ENCODE data around the gene AKTIP.
"Not testable (repeated sequence)": the region's sequence is repeated elsewhere in the genome, so short reads cannot be mapped to it uniquely, and the experiment has no call there.

Gene AKTIP

DNA sequence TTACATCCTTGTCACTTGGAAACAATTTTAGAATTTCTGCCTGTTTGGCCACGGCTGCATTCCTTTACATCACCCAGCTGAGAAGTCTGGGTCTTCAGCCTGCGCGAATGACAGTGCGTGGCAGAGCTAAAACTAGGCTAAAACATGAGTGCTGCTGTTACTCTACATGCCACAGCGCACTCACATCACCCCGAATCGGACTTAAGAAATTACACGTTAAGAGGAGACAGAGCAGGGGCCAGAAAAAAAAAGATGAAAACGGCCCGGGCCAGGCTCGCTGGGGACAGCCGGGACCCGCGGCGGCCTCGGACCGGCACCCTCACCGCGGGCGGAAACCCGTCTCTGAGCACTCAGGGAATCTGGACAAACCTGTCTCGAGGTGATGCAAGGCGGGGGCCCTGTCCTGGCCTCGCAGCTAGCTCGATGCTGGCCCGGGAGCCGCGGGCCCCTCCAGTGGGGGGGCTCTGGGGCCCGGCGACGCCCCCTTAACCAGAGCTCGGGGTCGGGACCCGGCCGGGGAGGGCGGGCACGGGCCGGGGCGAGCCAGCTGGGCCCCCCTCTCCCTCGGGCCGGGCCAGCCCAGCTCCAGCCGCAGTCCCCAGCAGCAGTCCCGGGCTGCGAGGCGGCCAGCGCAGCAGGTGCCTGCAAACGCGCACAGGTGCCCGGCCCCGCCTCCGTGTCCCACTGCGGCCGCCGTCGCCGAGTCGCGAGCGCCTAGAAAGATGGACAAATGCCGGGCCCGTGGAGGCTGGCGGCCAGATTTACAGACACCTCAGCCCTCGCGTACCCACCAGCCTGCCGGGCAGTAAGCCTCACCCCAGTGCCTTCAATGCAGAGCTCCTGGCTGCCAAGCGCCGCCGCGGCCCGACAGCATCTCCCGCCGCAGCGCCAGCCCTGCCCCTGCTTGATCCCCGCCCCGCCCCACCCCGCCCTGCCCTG is at the start of gene AKTIP:
AKTIP (minus strand) TSS at position 879 of the 939 bp plus-strand sequence. CDS start 2,950 bp downstream, outside the sequence.
- TF ChIP-seq, protein P1, sequence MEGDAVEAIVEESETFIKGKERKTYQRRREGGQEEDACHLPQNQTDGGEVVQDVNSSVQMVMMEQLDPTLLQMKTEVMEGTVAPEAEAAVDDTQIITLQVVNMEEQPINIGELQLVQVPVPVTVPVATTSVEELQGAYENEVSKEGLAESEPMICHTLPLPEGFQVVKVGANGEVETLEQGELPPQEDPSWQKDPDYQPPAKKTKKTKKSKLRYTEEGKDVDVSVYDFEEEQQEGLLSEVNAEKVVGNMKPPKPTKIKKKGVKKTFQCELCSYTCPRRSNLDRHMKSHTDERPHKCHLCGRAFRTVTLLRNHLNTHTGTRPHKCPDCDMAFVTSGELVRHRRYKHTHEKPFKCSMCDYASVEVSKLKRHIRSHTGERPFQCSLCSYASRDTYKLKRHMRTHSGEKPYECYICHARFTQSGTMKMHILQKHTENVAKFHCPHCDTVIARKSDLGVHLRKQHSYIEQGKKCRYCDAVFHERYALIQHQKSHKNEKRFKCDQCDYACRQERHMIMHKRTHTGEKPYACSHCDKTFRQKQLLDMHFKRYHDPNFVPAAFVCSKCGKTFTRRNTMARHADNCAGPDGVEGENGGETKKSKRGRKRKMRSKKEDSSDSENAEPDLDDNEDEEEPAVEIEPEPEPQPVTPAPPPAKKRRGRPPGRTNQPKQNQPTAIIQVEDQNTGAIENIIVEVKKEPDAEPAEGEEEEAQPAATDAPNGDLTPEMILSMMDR (IDR thresholded peaks at IDR 0.05; ENCODE audit: low read depth, low read length) = no peak
- peak within 1 kb of the TSS; percentile 74 for H3K4me3 ChIP-seq (ENCODE audit: low read depth, low read length)
- in situ Hi-C loops (cut with HindIII; ENCODE audit: low sequenced_read_pairs) = loop anchor here (5.0 kb wide), 1 partner anchor 45 kb away; no protein-coding TSS in a partner anchor
- DNase-seq (ENCODE audit: low read depth, low spot score) = peak; percentile 37

DNA sequence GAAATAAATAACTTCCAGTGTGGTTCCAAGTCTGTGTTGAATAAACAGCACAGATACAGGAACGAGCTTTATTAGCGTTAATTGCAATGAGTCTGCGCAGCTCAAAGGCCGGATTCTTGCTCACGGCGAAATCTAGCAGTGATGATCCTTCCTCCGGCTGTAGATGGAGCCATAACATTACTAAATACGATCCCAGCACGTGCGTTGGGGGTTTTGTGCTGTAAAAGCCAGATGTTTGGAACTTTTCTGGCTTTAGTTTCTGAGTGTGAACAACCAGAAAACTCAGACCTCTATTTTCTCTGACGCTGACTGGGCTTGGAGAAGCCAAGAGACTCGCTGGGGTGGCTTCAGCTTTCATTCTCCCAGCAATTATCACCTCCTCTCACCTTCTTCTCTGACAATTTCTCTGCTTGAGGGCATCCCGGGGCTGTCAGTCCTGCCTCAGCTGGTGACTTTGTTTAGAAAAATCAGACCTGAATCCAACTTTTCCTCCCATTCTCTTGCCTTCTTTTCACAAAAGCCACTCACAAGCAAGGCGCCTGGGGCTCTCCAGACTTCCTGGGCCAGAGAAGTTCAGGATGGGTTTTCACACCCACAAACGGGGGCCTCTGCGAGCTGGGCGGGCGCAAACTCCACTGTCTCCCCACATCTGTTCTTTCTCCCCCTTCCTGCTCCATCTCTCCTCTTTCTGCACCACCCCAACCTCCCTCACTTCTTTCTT is 47.1 kb upstream of the AKTIP start:
- no peak overlapping the region for H3K4me3 ChIP-seq (ENCODE audit: low read depth, low read length)
- peak; percentile 85 for DNase-seq (ENCODE audit: low read depth, low spot score)
- in situ Hi-C loops (cut with HindIII; ENCODE audit: low sequenced_read_pairs) = no loop called here
- TF ChIP-seq, protein P1 (IDR thresholded peaks at IDR 0.05; ENCODE audit: low read depth, low read length) = peak; percentile 71

DNA sequence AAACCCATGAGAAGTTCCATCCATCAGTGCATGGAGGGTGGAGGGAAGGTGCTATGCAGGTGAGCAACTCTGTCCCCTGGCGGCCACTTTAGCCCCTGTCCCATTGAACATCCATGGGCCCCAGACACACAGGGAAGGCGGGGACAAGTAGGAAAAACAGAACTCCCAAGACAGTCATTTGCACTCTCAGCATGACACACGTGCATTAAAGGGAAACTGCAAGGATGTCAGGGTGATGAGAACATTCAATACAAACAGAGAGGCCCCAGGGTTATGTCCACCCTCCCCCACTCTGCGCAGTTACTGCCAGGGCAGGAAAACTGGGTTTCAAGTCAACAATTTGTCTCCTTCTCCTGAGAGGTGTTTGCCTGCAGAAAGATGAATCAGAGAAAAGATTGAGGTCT is 44.0 kb upstream of the AKTIP start:
- peak; percentile 54 for DNase-seq (ENCODE audit: low read depth, low spot score)
- TF ChIP-seq, protein P1 (IDR thresholded peaks at IDR 0.05; ENCODE audit: low read depth, low read length) = peak; percentile 25
- in situ Hi-C loops (cut with HindIII; ENCODE audit: low sequenced_read_pairs) = no loop called here
- H3K4me3 ChIP-seq (ENCODE audit: low read depth, low read length) = no peak overlapping the region

DNA sequence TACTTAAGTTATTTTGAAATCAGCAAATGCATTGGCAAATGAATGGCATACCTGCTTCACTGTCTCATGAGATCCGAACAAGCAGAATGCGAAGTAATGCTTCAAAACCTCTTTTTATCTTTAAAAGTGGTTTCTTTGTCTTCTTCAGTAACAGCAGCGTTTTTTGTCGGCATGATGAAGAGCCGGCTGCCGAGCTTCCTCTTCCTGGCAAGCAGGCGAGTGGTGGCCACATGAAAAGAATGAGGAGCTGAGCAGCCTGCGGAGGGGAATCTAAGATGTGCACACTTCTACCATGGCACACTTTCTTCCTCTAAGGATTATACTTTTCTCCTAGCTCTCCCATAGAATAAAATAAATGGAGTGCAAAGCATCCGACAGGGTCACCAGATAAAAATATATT is 42.4 kb upstream of the AKTIP start:
- no peak for DNase-seq (ENCODE audit: low read depth, low spot score)
- H3K4me3 ChIP-seq (ENCODE audit: low read depth, low read length) = no peak overlapping the region
- TF ChIP-seq, protein P1 (IDR thresholded peaks at IDR 0.05; ENCODE audit: low read depth, low read length) = no peak
- in situ Hi-C loops (cut with HindIII; ENCODE audit: low sequenced_read_pairs) = no loop called here

DNA sequence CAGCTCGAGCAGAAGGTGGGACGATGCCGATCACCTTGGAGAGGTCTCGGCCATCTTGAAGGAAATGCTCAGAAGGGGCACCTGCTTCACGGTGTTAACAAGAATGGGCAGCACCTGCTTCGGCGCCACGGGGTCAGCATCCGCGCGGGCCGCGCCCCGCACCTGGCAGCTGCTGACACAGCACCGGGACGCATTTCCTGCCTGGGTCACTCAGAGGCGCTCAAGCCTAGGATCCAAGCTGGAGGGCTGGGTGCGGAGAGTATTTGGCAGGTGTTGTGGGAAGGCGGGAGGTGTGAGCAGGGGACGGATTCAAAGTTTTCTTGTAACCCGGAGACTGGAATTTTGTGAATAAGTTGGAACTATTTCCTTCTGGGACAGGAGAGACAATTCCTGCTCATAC is 39.3 kb upstream of the AKTIP start:
- H3K4me3 ChIP-seq (ENCODE audit: low read depth, low read length) = no peak overlapping the region
- no peak for DNase-seq (ENCODE audit: low read depth, low spot score)
- TF ChIP-seq, protein P1 (IDR thresholded peaks at IDR 0.05; ENCODE audit: low read depth, low read length) = no peak
- in situ Hi-C loops (cut with HindIII; ENCODE audit: low sequenced_read_pairs) = no loop called here

DNA sequence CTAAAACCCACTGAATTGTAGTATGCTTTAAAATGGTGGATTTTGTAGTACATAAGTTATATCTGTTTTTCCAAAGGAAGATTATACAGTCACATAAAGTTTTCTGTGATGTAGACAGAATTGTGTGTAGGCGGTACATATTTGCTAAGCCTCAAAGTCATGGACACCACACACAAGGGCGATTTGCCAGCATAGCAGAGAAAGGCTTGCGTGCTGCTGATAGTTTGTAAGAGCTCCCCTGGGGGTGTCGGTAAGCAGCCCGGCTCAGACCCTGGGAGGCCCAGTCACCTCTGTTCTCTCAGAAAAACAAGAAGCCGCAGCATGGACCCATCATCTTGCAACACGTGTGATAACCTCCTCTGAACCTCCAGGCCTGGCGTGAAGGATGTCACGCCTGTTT is 38.3 kb upstream of the AKTIP start:
- in situ Hi-C loops (cut with HindIII; ENCODE audit: low sequenced_read_pairs) = no loop called here
- TF ChIP-seq, protein P1 (IDR thresholded peaks at IDR 0.05; ENCODE audit: low read depth, low read length) = no peak
- H3K4me3 ChIP-seq (ENCODE audit: low read depth, low read length) = no peak overlapping the region
- DNase-seq (ENCODE audit: low read depth, low spot score) = peak; percentile 42

DNA sequence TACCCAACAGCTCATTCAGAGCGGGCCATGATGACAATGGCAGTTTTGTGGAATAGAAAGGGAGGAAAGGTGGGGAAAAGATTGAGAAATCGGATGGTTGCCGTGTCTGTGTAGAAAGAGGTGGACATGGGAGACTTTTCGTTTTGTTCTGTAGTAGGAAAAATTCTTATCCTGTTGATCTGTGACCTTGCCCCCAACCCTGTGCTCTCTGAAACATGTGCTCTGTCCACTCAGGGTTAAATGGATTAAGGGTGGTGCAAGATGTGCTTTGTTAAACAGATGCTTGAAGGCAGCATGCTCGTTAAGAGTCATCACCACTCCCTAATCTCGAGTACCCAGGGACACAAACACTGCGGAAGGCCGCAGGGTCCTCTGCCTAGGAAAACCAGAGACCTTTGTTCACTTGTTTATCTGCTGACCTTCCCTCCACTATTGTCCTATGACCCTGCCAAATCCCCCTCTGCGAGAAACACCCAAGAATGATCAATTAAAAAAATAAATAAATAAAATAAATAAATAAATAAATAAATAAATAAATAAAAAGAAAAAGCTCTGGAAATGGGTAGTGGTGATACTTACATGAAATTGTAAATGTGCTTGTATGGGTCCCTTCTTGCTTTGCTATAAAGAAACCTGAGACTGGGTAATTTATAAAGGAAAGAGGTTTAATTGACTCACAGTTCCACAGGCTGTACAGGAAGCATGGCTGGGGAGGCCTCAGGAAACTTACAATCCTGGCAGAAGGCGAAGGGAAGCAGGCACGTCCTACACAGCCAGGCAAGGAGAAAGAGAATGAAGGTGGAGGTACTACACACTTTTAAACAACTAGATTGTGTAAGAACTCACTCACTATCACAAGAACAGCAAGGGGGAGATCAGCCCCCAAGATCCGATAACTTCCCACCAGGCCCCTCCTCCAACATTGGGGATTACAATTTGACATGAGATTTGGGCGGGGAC is 37.0 kb upstream of the AKTIP start:
- DNase-seq (ENCODE audit: low read depth, low spot score); H3K4me3 ChIP-seq (ENCODE audit: low read depth, low read length); in situ Hi-C loops (cut with HindIII; ENCODE audit: low sequenced_read_pairs): not testable (repeated sequence)

DNA sequence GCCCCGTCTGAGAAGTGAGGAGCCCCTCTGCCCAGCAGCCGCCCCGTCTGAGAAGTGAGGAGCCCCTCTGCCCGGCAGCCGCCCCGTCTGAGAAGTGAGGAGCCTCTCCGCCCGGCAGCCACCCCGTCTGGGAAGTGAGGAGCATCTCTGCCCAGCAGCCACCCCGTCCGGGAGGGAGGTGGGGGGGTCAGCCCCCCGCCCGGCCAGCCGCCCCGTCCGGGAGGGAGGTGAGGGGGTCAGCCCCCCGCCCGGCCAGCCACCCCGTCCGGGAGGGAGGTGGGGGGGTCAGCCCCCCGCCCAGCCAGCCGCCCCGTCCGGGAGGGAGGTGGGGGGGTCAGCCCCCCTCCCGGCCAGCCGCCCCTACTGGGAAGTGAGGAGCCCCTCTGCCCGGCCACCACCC is 36.3 kb upstream of the AKTIP start:
- DNase-seq (ENCODE audit: low read depth, low spot score); in situ Hi-C loops (cut with HindIII; ENCODE audit: low sequenced_read_pairs); H3K4me3 ChIP-seq (ENCODE audit: low read depth, low read length): not testable (repeated sequence)

All from astrocyte of the spinal cord (primary cell).